ENCODE data around the gene VCX3A.
"Not testable (repeated sequence)": the region's sequence is repeated elsewhere in the genome, so short reads cannot be mapped to it uniquely, and the experiment has no call there.

VCX3A gene

GRCh38 chrX:6535018-6535417 lies at the start of gene VCX3A:
Gene VCX3A (minus strand): TSS chrX:6535118. CDS start chrX:6534497, 621 bp downstream.
- not testable (repeated sequence) for DNase-seq

DNA sequence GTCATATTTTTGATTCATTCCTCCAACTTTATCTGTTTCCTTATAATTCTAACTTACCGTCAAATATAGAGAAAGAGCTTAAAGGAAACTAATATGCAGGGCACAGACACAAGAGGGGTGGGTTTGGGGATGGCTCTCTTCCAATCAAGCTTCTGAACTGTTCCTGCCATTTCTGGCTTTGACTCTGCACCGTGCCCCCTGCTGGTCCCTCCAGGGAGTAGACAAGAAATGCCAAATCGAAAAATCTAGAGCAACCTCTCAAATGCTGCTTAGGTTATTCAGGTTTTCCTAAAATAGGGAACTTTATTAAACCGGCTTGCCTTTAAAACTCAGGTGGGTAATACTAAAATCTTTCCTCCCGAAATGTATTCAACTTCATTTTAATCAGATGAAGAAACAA lies 39.8 kb upstream of the VCX3A start:
- no peak for DNase-seq

DNA sequence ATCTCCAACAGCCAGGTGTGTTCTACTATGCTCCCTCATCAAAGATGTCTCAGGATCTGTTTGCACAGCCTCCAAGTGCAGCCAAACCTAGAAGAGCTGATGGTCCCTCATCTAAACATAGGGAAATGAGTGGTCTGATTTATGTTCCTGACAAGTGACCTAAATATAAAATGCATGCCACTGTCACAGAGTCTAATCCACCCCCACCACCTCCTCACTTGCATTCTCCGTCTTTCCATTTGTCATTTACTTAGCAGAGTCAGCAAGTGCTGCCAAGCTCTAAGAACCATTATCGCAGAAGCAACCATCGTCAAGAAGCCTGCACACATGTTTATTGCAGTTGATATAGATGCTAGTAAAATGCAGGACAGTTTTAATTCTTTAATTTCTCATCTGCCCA lies 33.1 kb upstream of the VCX3A start:
- DNase-seq = no peak

DNA sequence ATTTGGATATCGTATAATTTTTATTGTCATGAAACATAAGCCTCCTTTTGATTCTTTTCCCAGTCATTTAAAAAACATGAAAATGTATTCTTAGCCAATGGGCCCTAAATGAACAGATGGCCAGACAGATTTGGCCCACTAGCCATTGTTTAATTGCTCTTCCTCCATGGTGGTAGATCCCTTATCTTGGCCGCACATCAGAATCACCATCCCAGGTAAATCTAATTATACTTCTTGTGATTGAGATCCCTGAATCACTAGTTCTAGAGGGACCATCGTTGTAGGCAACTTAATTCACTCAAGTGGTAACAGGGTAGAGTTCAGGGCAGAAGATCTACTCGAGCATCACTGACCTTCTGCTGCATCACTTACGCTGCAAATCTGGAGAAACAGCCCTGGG lies 24.1 kb upstream of the VCX3A start:
- DNase-seq = no peak

DNA sequence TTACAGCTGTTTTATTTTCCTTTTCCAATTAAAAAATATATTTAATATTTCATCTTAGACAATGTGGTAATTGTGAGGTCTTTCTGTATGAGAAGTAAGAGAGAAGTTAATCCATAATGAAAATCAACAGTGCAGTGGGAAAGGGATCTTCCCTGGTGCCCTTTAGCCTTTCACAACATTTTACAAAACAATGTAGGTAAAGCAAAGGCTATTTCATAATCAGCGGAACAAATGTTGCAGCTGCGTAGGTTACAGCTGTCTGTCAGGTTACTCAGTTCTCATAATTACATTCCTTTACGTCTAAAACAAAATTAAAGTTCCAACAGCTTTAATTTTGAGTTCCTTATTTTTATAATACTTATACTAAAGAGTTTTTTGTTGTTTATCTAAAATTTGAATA lies 22.8 kb upstream of the VCX3A start:
- DNase-seq = no peak

DNA sequence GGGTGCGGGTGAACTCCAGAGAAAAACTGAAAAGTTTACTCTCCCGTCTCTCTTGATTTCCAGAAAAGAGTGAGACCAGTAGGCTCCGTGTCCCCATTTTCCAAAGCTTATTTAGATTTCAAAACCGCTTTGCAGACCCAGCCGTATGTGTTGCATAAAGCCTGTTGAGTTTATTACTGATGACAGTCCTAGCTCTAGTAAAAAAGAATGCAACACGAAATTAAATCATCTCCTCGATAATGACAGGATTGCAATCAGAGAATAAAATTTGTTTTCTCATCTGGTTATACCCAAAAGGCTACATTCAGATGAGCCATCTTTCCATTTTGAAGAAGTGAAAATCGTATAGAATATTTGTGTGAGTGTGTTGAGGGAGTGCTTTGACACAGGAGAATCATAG lies 16.1 kb upstream of the VCX3A start:
- DNase-seq = no peak

- no peak for DNase-seq
Measured at GRCh38 chrX:6545712-6546111, 10.8 kb upstream of the VCX3A start.

DNA sequence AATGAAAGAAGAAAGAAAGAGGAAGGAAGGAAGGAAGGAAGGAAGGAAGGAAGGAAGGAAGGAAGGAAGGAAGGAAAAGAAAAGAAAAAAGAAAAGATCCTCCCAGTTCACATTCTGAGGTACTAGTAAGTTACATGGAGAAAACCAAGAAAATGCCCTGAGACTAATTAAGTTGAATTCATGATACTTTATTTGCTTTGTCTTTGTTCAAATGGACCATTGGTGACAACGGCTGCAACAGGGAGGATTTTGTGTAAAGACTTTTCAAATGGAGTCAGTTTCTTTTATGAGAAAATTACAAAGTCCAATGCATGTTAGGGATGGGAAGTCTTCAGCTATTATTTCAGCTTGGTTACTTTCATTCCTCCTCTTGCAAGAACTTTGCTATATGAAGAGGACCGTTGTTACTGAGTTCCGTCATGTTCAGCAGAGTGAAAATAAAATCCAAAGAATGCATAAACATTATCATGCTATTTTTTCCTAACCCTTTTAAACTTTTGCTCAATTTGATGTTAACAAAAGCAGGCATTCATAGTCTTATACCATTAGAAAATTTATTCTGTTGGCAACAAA lies 8.3 kb downstream of the VCX3A start:
- no peak for DNase-seq

- no peak for DNase-seq
Measured at GRCh38 chrX:6517376-6517775, 17.5 kb downstream of the VCX3A start.

GRCh38 chrX:6506444-6506843 lies 28.5 kb downstream of the VCX3A start:
- no peak for DNase-seq

DNA sequence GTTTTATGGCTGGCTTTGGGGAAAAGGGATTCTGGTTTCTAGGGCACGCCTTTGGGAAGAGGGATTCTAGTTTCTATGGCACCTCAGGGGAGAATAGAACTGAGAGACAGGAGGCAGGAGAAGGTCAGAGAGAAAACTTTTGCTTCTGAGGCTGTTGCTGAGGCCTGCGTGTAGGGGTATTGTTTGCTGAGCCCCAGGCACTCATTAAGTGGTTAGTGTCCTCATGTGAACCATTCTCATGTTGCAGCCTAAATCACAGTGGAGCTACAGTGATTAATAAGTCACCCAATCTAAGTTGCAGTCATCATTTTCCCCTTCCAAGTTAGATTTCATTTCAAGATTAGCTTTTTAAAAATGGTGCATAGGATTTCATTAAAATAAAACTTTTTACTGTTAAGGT lies 29.0 kb downstream of the VCX3A start:
- no peak for DNase-seq

GRCh38 chrX:6500719-6501118 lies 34.2 kb downstream of the VCX3A start:
- no peak for DNase-seq

DNA sequence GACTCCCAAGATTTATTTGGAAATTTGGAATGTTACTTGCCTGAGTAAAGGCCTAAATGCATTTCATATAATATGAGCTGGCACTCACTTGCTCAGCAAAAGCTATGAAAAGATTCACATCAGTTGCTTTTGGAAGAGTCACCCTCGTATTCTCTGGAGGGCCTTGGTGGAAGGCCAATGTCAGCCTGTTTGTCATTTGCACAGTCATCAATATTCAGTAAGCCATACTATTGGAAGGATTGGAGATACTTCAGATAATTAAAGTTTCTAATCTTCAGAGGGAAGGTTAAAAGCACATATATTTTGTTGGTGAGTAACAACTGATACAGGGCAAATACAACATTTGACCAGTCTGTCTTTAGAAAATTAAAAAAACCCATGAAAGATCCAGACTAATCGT lies 36.6 kb downstream of the VCX3A start:
- no peak for DNase-seq
